Body of pancreas (tissue), 4 donors: ENCODE results near the gene DHFR2. TPM values are rescaled to one million over a fixed set of nuclear protein-coding genes. Genes with fewer than 3 reads are reported as not detected.
"Not testable (repeated sequence)": the region's sequence is repeated elsewhere in the genome, so short reads cannot be mapped to it uniquely, and the experiment has no call there.

Experiments used
- ATAC-seq: fragments of 150-250 bp; one replicate; pipeline ENCODE4 v1.9.1; 2016
- DNase-seq, 4 donors: peaks; one replicate each; pipeline ENCODE4 v3.0.0-alpha.2; 2019
- H3K27ac ChIP-seq, 4 donors: fragments of 200-600 bp; sonication (generic); 1 replicate in 3 of 4; 2 replicates in 1 of 4; pipeline versions ENCODE4 v1.5.1 to v1.6.1; 2016 to 2019; ENCODE audit warnings: mild to moderate bottlenecking in 1 of 4, mixed read lengths in 1 of 4, moderate library complexity in 1 of 4
- H3K27me3 ChIP-seq, 2 donors: fragments of 200-600 bp; sonication (generic); one replicate each; pipeline ENCODE4 v1.6.0; 2016; ENCODE audit warnings: mild to moderate bottlenecking in 1 of 2
- H3K36me3 ChIP-seq, 2 donors: fragments of 200-600 bp; sonication (generic); replicated peaks in 1 of 2; 2 replicates each; pipeline ENCODE4 v1.5.1; 2016; ENCODE audit warnings: low read depth in 2 of 2; ENCODE audit not compliant: insufficient read depth in 1 of 2
- H3K4me1 ChIP-seq: fragments of 200-600 bp; sonication (generic); one replicate; pipeline ENCODE4 v1.6.0; 2016
- H3K4me3 ChIP-seq, 2 donors: fragments of 200-600 bp; sonication (generic); 1 replicate in 1 of 2; 2 replicates in 1 of 2; pipeline ENCODE4 v1.5.1; 2016 to 2019
- H3K9me3 ChIP-seq, 3 donors: fragments of 200-600 bp; sonication (generic); 1 replicate in 2 of 3; 2 replicates in 1 of 3; pipeline ENCODE4 v1.5.1; 2016
- POLR2A ChIP-seq, 3 donors: fragments of 450-650 bp; IDR thresholded peaks; one replicate each; pipeline ENCODE4 v1.6.1; 2016; ENCODE audit warnings: antibody characterized with exemption in 3 of 3, mild to moderate bottlenecking in 2 of 3
- WGBS, 2 donors: methylation state at CpG; one replicate each; pipeline ENCODE4 v1.1.5; 2017; 5-methylcytosine and 5-hydroxymethylcytosine counted together
- intact Hi-C: fragments of 100-400 bp; cut with DNase I; formaldehyde crosslinking; loops from one replicate; pipeline ENCODE4 v1.15.1; 2023
- total RNA-seq, 2 donors: library from RNA; depleted of rRNA; stranded (reverse); fragments of >200 nt; gene quantifications; one replicate each; pipeline ENCODE4 v1.1.0, GENCODE V29; 2016
- TF ChIP-seq, protein P1 (sequence below), 7 experiments: fragments of 450-650 bp in 4 of 7; fragments of 200-600 bp in 3 of 7; sonication (generic) in 3 of 7; IDR thresholded peaks; one replicate each; pipeline ENCODE4 v1.5.1; 2016 to 2019; ENCODE audit warnings: antibody characterized with exemption in 7 of 7

Gene DHFR2
- total RNA-seq, 2 donors from 2014 or later = 2.6 to 6.2 TPM

GRCh38 chr3:94089126-94089525 lies 26.4 kb upstream of the DHFR2 start:
- ATAC-seq (no peak), DNase-seq (no peak)
- peaks cover 0 to 2% of the 10 kb centered on the region in 2 donors for H3K36me3 ChIP-seq
- no peaks in the 10 kb centered on the region for H3K27me3 ChIP-seq
- H3K4me1 ChIP-seq = no peaks in the 10 kb centered on the region
- H3K27ac ChIP-seq = no peak overlapping the region
- WGBS, 2 donors = 85 to 87% methylated on average over 1 of the region's 1 CpG
- no peak for TF ChIP-seq POLR2A (IDR thresholded peaks at IDR 0.05)
- TF ChIP-seq, protein P1, sequence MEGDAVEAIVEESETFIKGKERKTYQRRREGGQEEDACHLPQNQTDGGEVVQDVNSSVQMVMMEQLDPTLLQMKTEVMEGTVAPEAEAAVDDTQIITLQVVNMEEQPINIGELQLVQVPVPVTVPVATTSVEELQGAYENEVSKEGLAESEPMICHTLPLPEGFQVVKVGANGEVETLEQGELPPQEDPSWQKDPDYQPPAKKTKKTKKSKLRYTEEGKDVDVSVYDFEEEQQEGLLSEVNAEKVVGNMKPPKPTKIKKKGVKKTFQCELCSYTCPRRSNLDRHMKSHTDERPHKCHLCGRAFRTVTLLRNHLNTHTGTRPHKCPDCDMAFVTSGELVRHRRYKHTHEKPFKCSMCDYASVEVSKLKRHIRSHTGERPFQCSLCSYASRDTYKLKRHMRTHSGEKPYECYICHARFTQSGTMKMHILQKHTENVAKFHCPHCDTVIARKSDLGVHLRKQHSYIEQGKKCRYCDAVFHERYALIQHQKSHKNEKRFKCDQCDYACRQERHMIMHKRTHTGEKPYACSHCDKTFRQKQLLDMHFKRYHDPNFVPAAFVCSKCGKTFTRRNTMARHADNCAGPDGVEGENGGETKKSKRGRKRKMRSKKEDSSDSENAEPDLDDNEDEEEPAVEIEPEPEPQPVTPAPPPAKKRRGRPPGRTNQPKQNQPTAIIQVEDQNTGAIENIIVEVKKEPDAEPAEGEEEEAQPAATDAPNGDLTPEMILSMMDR (IDR thresholded peaks at IDR 0.05) = no peak
- intact Hi-C loops = no loop called here
- H3K9me3 ChIP-seq = no peaks in the 10 kb centered on the region
- H3K4me3 ChIP-seq = no peak overlapping the region

DNA sequence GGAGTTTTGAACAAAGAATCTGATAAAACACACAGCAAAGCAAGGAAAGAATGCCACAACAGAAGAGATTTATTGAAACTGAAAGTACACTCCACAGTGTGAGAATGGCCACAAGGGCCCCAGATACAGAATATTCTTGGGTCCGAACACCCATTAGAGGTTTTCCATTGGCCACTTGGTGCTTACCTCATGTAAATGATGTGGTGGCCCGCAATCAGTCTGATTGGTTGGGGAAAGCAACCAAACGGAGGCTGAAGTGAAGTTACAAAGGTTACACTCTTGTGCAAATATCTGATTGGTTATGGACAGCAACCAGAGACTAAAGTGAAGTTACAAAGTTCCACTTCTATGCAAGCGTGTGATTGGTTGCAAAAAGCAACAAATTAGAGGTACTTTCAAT lies 20.5 kb upstream of the DHFR2 start:
- TF ChIP-seq, protein P1 (IDR thresholded peaks at IDR 0.05) = no peak
- TF ChIP-seq POLR2A (IDR thresholded peaks at IDR 0.05) = no peak
- Histone ChIP-seq H3K36me3 (peaks cover 0 to 4% of the 10 kb centered on the region in 2 donors), H3K4me1 (no peaks in the 10 kb centered on the region), H3K27me3 (no peaks in the 10 kb centered on the region), H3K27ac (no peak overlapping the region), H3K9me3 (no peaks in the 10 kb centered on the region), H3K4me3 (no peak overlapping the region)
- intact Hi-C loops = no loop called here
- ATAC-seq (no peak), DNase-seq (no peak)
- WGBS, 2 donors = 78 to 83% methylated on average over 4 of the region's 4 CpGs

DNA sequence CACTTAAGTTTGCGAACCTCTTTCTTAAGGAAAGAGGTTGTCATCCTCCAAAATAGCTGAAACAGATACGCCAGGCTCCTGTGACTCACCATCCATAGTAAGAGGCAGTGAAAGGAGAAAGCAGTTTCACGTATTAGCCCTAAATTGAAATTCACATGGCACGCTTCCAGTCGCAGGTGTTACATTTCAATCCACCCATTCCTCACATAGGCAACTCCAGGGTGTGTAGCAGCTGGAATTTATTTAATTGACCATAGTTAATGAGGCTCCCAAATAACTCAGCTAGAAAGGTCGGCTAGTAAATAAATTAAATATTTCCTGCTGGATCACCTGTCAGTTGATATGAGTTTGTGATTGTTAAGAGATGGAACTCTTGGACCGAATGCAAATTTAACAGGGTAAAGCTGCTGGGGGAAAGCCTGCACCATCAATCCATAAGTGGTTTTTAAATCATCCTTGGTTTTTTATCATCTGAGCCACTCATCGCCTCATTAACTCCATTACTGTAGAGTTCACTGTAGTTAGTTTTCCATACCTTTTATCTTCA lies 19.7 kb upstream of the DHFR2 start:
- Histone ChIP-seq H3K4me1 (no peaks in the 10 kb centered on the region), H3K36me3 (peaks cover 0 to 4% of the 10 kb centered on the region in 2 donors), H3K27ac (no peak overlapping the region), H3K4me3 (no peak overlapping the region), H3K9me3 (no peaks in the 10 kb centered on the region), H3K27me3 (no peaks in the 10 kb centered on the region)
- 83 to 86% methylated on average over 8 of the region's 8 CpGs for WGBS, 2 donors
- no peak for DNase-seq
- TF ChIP-seq, protein P1 (IDR thresholded peaks at IDR 0.05) = no peak
- no peak for TF ChIP-seq POLR2A (IDR thresholded peaks at IDR 0.05)
- intact Hi-C loops = no loop called here
- no peak for ATAC-seq

DNA sequence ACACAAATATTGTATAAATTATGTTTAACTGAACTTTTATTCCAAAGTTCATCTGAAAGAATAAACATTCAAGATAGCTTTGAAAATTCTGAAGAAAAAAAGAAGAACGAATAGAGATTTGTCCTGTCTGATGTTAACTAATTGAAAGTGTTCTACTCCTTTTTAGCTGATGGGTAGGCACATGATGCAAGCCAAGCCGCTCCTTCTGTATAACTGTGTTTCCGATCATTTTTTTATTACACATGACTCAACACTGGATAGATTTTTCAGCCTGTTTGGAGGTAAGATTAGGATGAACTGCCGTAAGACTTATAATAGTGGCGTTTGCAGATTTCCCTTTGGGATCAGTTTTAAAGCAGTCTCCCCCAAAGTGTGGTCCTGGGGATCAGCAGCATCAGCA lies 19.2 kb upstream of the DHFR2 start:
- 80 to 85% methylated on average over 5 of the region's 5 CpGs for WGBS, 2 donors
- Histone ChIP-seq H3K9me3 (no peaks in the 10 kb centered on the region), H3K27ac (no peak overlapping the region), H3K36me3 (peaks cover 0 to 4% of the 10 kb centered on the region in 2 donors), H3K27me3 (no peaks in the 10 kb centered on the region), H3K4me3 (no peak overlapping the region), H3K4me1 (no peaks in the 10 kb centered on the region)
- intact Hi-C loops = no loop called here
- TF ChIP-seq, protein P1 (IDR thresholded peaks at IDR 0.05) = no peak
- no peak for TF ChIP-seq POLR2A (IDR thresholded peaks at IDR 0.05)
- DNase-seq = no peak
- ATAC-seq = no peak

GRCh38 chr3:94080552-94080951 lies 17.8 kb upstream of the DHFR2 start:
- H3K27ac ChIP-seq, DNase-seq, H3K27me3 ChIP-seq, intact Hi-C loops, H3K36me3 ChIP-seq, ATAC-seq, H3K9me3 ChIP-seq, H3K4me3 ChIP-seq, H3K4me1 ChIP-seq: not testable (repeated sequence)
- 93 to 95% methylated on average over 4 to 5 of the region's 5 CpGs for WGBS, 2 donors
